NCI-H2227 (cell line): ENCODE results near the gene EML4.
"Not testable (repeated sequence)": the region's sequence is repeated elsewhere in the genome, so short reads cannot be mapped to it uniquely, and the experiment has no call there.

Source experiments
- DNase-seq: peaks from one replicate; lab custom pipeline; 2025; ENCODE audit not compliant: unreplicated experiment; lab: John Stamatoyannopoulos, UW

The EML4 gene

GRCh38 chr2:42342795-42343241 lies 173.7 kb downstream of the EML4 start:
- no peak for DNase-seq

- DNase-seq, result no peak
Measured at GRCh38 chr2:42345986-42346385, 176.8 kb downstream of the EML4 start.

- DNase-seq, result not testable (repeated sequence)
Measured at GRCh38 chr2:42346856-42347255, 177.7 kb downstream of the EML4 start.

- not testable (repeated sequence) for DNase-seq
Measured at GRCh38 chr2:42347518-42347917, 178.4 kb downstream of the EML4 start.

DNA sequence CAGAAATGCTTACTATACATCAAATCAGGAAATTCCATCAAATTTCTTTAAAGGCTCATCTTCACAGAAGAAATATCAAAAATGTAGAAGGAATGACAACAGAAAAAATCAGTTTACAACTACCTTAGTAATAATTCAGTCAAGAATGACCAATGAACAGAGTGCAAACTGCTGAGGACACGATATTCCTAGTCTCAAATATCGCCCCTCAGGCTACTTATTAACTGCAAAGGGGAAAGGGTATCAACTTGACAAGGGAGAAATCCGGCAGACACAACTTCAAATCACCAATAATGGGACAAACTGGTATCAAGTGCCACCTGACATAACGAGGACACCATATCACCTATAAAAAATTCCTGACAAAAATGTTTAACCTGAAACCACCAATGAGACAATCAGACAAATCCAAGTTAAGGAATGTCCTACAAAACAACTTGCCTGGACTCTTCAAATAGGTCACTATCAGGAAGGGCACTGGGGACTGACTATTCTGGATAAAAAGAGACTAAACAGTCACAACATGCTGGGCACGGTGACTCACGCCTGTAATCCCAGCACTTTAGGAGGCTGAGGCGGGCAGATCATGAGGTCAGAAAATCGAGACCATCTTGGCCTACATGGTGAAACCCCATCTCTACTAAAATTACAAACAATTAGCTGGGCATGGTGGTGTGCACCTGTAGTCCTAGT lies 179.1 kb downstream of the EML4 start:
- no peak for DNase-seq

- no peak for DNase-seq
Measured at GRCh38 chr2:42350434-42351063, 181.4 kb downstream of the EML4 start.

- no peak for DNase-seq
Measured at GRCh38 chr2:42351864-42352263, 182.7 kb downstream of the EML4 start.

DNA sequence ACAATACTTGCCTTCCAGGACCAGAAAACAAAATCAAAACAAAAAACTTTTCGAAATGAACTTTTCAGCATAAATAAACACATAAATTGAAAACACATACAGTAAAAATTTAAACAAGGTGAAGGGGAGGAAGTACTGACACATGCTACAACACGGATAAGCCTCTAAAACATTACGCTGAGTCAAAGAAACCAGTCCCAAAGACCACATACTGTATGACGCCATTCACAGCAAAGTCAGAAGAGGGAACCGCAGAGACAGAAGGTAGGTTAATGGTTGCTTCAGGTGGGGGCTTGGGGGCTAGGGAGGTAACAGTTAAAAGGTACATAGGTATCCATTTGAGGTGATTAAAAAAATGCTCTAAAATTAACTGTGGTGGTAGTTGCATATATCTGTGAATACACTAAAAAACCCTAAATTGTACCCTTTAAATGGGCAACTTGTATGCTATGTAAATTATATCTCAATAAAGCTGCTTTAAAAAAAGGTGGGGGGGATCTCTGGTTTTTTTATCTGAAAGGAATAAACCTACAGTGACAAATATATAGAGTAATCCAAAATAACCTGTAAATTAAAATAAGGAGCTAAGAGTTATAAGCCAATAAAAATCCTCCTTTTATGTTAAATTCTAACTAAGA lies 184.8 kb downstream of the EML4 start:
- DNase-seq, result no peak

GRCh38 chr2:42359304-42359964 lies 190.3 kb downstream of the EML4 start:
- no peak for DNase-seq

DNA sequence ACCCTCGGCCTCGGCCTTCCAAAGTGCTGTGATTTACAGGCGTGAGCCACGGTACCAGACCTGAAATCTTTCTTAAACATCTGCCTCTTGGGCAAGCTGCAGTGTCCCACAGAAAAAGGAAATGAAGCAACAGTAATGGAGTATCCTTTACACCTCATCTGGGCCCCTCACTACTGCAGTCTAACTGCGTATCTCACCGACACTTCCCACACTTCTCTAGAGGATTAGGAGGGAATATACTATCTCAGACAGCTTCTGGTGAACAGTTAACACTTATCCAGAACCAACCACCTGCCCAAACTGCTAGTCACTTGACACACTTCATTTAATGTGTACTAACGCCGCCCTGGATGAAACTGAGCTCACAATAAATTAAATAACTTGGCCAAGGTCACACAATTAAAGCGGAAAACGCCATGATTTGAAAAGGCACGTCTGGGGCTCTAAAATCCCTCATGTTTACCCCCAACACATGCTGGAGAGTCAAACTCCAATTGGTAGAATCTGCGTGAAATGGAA lies 190.9 kb downstream of the EML4 start:
- no peak for DNase-seq

- no peak for DNase-seq
Measured at GRCh38 chr2:42360493-42360889, 191.3 kb downstream of the EML4 start.

DNA sequence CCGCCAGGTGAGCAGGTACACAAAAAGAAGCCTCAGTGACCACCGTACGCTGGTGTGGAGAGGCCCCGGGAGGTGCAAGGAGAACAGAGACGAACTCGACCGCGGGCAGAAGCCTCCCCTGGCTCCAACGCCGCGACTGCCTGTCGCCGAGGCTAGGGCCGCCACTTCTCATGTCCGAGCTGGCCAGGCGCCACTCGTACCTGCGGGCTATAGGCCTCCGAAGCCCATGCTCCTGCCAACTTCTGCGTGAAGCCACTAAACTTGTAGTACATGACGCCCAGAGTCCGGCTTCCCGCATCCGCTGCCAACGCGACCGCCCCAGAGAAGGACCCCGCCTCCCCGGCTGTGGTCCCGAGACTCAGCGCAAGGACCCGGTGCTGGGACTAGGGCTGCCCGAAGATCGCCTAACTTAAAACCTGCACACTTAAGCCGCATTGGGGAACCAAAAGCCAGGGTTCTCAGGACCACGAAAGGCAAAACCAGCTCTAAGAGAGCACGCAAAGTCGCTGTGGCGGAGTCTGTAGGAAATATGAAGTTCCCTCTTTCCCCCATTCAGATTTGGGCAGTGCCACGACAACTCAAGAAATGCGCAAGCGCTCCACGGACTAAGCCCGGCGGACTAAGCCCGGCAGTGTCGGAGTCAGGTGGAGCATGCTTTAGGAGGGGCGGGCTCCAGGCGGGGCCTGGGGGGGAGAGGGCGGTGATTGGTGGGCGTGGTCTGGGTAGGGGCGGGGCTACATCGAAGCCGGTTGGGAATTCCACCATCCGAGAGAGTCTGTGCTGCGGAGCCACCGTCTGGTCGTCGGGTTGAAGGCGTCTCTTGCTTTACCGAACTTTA lies 192.0 kb downstream of the EML4 start, which contains the start of gene COX7A2L:
COX7A2L (minus strand) TSS at position 328 of the 838 bp plus-strand sequence; CDS start at position 272, 56 bp downstream.
- peak; percentile 97 for DNase-seq

DNA sequence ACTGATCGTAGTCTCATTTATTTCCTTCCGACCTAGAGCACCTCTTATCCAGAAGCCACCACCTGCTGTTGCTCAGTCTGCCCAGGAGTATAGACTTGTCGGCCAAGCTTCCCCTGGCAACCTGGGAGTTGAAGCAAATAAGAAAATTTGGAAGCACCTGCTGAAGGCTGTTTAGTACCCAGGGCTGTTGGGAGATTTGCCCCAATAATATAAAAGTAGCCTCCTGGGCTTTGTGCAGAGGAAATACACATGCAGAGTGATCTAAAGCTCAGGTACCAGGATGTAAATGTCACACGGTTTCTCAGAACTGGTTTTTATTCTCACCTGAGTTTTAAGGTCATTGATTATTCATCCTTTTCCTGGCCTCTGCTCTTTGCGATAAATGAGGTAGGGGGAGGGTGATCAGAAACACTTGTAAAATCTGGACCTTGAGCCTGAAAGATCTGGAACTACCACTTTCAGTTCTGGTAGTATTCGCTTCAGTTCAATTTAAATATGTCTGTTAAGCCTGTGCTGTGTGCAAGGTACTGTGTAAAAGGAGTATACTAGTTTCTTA lies 192.7 kb downstream of the EML4 start:
- DNase-seq, result no peak

DNA sequence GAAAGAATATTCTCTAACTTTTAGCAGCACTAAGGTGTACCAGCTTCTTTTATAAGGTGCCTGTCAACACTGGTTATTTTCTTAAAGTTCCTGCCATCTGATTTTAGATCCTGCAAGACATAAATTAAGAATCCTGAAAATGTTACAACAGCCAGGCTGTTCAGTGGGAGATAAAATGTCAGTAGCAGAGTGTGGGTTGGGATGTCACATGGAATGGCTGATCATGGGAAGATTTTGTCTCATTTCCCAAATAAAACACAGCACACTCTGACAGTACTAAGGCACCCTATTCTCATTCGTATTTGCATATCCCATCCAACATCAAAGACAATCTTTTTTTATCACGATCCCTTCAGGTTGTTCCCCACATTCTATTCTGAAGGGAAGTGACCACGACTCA lies 194.3 kb downstream of the EML4 start:
- no peak for DNase-seq

- DNase-seq, result no peak
Measured at GRCh38 chr2:42364658-42365057, 195.5 kb downstream of the EML4 start.

GRCh38 chr2:42366411-42366810 lies 197.3 kb downstream of the EML4 start:
- no peak for DNase-seq

GRCh38 chr2:42367835-42368234 lies 198.7 kb downstream of the EML4 start:
- DNase-seq, result peak; percentile 10

GRCh38 chr2:42368817-42369531 lies 199.8 kb downstream of the EML4 start:
- no peak for DNase-seq

DNA sequence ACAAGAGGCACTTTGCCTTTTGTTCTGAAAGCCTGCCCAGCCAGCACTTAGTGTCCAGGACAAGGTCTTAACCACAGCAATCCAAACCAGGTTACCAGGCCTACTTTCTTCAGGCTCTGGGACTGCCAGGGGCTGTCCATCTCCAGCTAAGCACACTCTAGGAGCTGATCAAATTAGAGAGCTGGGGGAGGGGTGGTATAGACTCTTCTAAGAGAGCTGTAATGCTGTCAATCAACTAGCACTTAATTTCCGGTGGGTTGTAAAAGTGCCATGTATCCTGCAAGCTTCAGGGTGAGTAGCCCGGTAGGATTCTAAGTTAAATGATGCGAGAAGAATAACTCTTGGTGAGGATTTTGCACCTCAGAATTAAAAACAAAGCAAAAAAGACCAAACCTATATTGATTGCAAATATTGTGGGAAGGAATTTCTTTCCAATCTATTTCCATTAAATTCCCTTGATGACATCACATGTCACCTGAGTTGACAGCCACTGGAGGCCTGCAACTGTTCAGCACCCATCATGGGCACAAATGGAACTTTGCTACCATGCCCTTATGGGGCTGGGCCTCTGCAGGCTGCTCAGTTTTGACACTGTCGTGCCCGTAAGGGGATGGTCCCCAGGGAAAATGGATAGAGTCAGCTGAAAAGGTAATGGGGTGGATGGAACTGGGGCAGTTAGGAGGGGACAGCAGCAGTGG lies 200.5 kb downstream of the EML4 start:
- DNase-seq, result peak; percentile 56
